Smooth muscle cell (in vitro differentiated cells): ENCODE data around the gene NBEAL1. TPM values are rescaled to one million over a fixed set of nuclear protein-coding genes. Genes with fewer than 3 reads are reported as not detected.
A peak's percentile ranks its signal among the peaks of the same experiment; 100 is the strongest.
"Not testable (repeated sequence)": the region's sequence is repeated elsewhere in the genome, so short reads cannot be mapped to it uniquely, and the experiment has no call there.

Experiments
- DNase-seq: peaks from one replicate; lab custom pipeline; 2025; ENCODE audit not compliant: unreplicated experiment; lab: John Stamatoyannopoulos, UW
- H2AFZ ChIP-seq: fragments of 200-600 bp; sonication (generic); 2 replicates; pipeline ENCODE4 v1.6.0; 2016; ENCODE audit warnings: antibody characterized with exemption, low read depth, mild to moderate bottlenecking
- H3F3A ChIP-seq: fragments of 200-600 bp; sonication (generic); 2 replicates; pipeline ENCODE4 v1.6.0; 2017; ENCODE audit warnings: antibody characterized with exemption, low read depth
- H3K27ac ChIP-seq: fragments of 200-600 bp; sonication (generic); 2 replicates; pipeline ENCODE4 v1.5.1; 2016; ENCODE audit warnings: low read depth, mild to moderate bottlenecking
- H3K27me3 ChIP-seq: fragments of 200-600 bp; sonication (generic); 2 replicates; pipeline ENCODE4 v1.6.1; 2016; ENCODE audit warnings: low read depth, mild to moderate bottlenecking
- H3K36me3 ChIP-seq: fragments of 200-600 bp; sonication (generic); 2 replicates; pipeline ENCODE4 v1.5.1; 2016; ENCODE audit warnings: low read depth
- H3K4me1 ChIP-seq: fragments of 200-600 bp; sonication (generic); 2 replicates; pipeline ENCODE4 v1.5.1; 2016; ENCODE audit warnings: low read depth
- H3K4me2 ChIP-seq: fragments of 200-600 bp; sonication (generic); 2 replicates; pipeline ENCODE4 v1.6.0; 2016; ENCODE audit warnings: mild to moderate bottlenecking
- H3K4me3 ChIP-seq: fragments of 200-600 bp; sonication (generic); 2 replicates; pipeline ENCODE4 v1.5.1; 2016; ENCODE audit warnings: mild to moderate bottlenecking
- H3K79me2 ChIP-seq: fragments of 200-600 bp; sonication (generic); 2 replicates; pipeline ENCODE4 v1.6.0; 2016; ENCODE audit warnings: low read depth, mild to moderate bottlenecking
- H3K9ac ChIP-seq: fragments of 200-600 bp; sonication (generic); 2 replicates; pipeline ENCODE4 v1.6.0; 2016; ENCODE audit warnings: low read depth
- H3K9me3 ChIP-seq: fragments of 200-600 bp; sonication (generic); replicated peaks from 2 replicates; pipeline ENCODE4 v1.5.1; 2016; ENCODE audit warnings: low read depth
- H4K20me1 ChIP-seq: fragments of 200-600 bp; sonication (generic); 2 replicates; pipeline ENCODE4 v1.6.0; 2016; ENCODE audit warnings: low read depth
- CTCF ChIP-seq: fragments of 200-600 bp; sonication (generic); IDR thresholded peaks from 2 replicates; pipeline ENCODE4 v1.5.1; 2017; ENCODE audit warnings: borderline replicate concordance, mild to moderate bottlenecking, antibody characterized with exemption; ENCODE audit not compliant: insufficient read depth, poor library complexity, severe bottlenecking
- WGBS: methylation state at CpG from one replicate; pipeline ENCODE4 v1.1.7; 2016; ENCODE audit warnings: low lambda C conversion rate; 5-methylcytosine and 5-hydroxymethylcytosine counted together
- polyA plus RNA-seq: library from polyadenylated mRNA; unstranded; fragments of >200 nt; fragmentation: Nextera tagmentation; extraction: Ambion mirVana; gene quantifications from 2 replicates; pipeline ENCODE4 v1.2.1, GENCODE V29; 2016
- total RNA-seq: library from RNA; depleted of rRNA; stranded (reverse); fragments of >200 nt; gene quantifications from 2 replicates; pipeline ENCODE4 v1.2.3, GENCODE V29; 2014

Gene NBEAL1
- total and polyA plus RNA-seq, 2 experiments from 2014 or later = 12.1 to 32.4 TPM

- Histone ChIP-seq H3K27ac (no peak overlapping the region), H3K9me3 (no peaks in the 10 kb centered on the region), H3K4me1 (no peaks in the 10 kb centered on the region), H3F3A (no peaks in the 10 kb centered on the region), H3K4me2 (peak overlapping the region; percentile 91), H3K27me3 (no peaks in the 10 kb centered on the region), H3K9ac (no peak overlapping the region), H3K36me3 (no peaks in the 10 kb centered on the region), H3K4me3 (peak overlapping the region; percentile 71), H3K79me2 (peaks cover 30% of the 10 kb centered on the region), H4K20me1 (no peaks in the 10 kb centered on the region), H2AFZ (no peak overlapping the region)
- WGBS = 92% methylated on average over 5 of the region's 5 CpGs
- no peak for TF ChIP-seq CTCF
- DNase-seq = no peak
These were observed 225.8 kb downstream of the NBEAL1 start for GRCh38 chr2:203240491-203240890.

GRCh38 chr2:203242518-203242917, 227.8 kb downstream of the NBEAL1 start:
- WGBS = 91% methylated on average over 5 of the region's 6 CpGs
- no peaks in the 10 kb centered on the region for H3K9me3 ChIP-seq

DNA sequence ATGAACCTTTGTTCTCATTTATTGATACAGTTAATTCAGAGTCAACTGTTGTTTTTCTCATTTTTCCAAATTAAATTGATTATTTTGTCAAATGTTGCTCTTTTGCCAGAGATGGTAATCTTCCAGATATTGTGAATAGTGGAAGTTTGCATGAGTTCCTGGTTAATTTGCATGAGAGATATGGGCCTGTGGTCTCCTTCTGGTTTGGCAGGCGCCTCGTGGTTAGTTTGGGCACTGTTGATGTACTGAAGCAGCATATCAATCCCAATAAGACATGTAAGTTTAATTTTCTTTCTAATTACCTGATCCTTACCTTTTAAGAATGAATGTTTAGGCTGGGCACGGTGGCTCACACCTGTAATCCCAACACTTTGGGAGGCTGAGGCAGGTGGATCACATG, 232.0 kb downstream of the NBEAL1 start:
- WGBS = 96% methylated on average over 3 of the region's 3 CpGs
- H3K9ac ChIP-seq = no peak overlapping the region
- no peaks in the 10 kb centered on the region for H3K4me1 ChIP-seq
- H4K20me1 ChIP-seq = no peaks in the 10 kb centered on the region
- H3K9me3 ChIP-seq = no peaks in the 10 kb centered on the region
- no peaks in the 10 kb centered on the region for H3K36me3 ChIP-seq
- no peaks in the 10 kb centered on the region for H3K27me3 ChIP-seq
- H2AFZ ChIP-seq = no peak overlapping the region
- no peak overlapping the region for H3K4me3 ChIP-seq
- H3F3A ChIP-seq = no peaks in the 10 kb centered on the region
- no peak for TF ChIP-seq CTCF
- H3K4me2 ChIP-seq = no peak overlapping the region
- peaks cover 21% of the 10 kb centered on the region for H3K79me2 ChIP-seq
- DNase-seq = no peak
- H3K27ac ChIP-seq = no peak overlapping the region

More at GRCh38 chr2:203242518-203242917, 227.8 kb downstream of the NBEAL1 start:
- H3K9ac ChIP-seq = no peak overlapping the region
- no peak overlapping the region for H2AFZ ChIP-seq
- no peak overlapping the region for H3K27ac ChIP-seq
- H3K36me3 ChIP-seq = no peaks in the 10 kb centered on the region
- H3K79me2 ChIP-seq = peaks cover 38% of the 10 kb centered on the region
- no peaks in the 10 kb centered on the region for H3F3A ChIP-seq
- no peak for DNase-seq
- no peaks in the 10 kb centered on the region for H4K20me1 ChIP-seq
- no peak overlapping the region for H3K4me3 ChIP-seq
- no peak for TF ChIP-seq CTCF
- no peaks in the 10 kb centered on the region for H3K4me1 ChIP-seq
- H3K27me3 ChIP-seq = no peaks in the 10 kb centered on the region
- no peak overlapping the region for H3K4me2 ChIP-seq

GRCh38 chr2:203252818-203253217, 238.1 kb downstream of the NBEAL1 start:
- no peaks in the 10 kb centered on the region for H3K79me2 ChIP-seq
- no peak overlapping the region for H3K9ac ChIP-seq
- no peaks in the 10 kb centered on the region for H3K4me1 ChIP-seq
- H4K20me1 ChIP-seq = no peaks in the 10 kb centered on the region
- no peak for DNase-seq
- H3K27ac ChIP-seq = no peak overlapping the region
- peaks cover 6% of the 10 kb centered on the region for H3K36me3 ChIP-seq
- H2AFZ ChIP-seq = no peak overlapping the region
- no peak for TF ChIP-seq CTCF
- WGBS = 98% methylated on average over 13 of the region's 13 CpGs
- no peak overlapping the region for H3K4me2 ChIP-seq
- no peaks in the 10 kb centered on the region for H3F3A ChIP-seq
- no peaks in the 10 kb centered on the region for H3K9me3 ChIP-seq
- no peak overlapping the region for H3K4me3 ChIP-seq
- no peaks in the 10 kb centered on the region for H3K27me3 ChIP-seq

DNA sequence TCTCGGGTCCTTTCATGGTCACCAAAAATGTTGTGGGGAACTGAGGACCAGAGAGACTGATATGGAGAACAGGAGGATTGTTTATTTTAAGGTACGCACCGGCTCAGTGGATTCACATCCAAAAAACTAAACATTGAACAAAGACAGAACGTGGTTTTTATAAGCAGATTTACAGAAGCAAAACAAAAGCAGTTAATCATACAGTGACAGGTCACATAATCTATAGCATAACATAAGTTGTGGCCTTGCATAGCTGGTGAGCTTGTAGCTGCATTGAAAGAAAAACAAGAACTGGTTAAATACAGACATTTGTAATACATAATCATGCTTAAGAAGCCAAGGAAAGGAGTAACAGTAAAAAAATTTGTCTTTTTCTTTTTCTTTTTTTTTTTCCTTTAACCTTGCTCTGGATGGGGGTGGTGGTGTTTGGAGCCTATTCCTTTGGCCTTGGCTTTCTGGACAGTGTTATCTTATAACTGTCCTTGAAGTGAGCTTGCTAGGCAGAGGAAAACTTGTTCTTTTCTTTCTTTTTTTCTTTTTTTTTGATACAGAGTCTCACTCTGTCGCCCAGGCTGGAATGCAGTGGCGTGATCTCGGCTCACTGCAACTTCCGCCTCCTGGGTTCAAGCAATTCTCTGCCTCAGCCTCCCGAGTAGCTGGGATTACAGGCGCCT, 238.9 kb downstream of the NBEAL1 start:
- H3K4me1 ChIP-seq, H3K36me3 ChIP-seq, H3K9ac ChIP-seq, H3K27ac ChIP-seq, H3K27me3 ChIP-seq, H2AFZ ChIP-seq, H3K4me3 ChIP-seq, H3F3A ChIP-seq, H4K20me1 ChIP-seq, H3K9me3 ChIP-seq, DNase-seq, H3K4me2 ChIP-seq, H3K79me2 ChIP-seq: not testable (repeated sequence)
- 91% methylated on average over 10 of the region's 10 CpGs for WGBS
